ENCODE results near the gene SMS.

SMS gene

GRCh38 chrX:22037911-22038537 is 97.5 kb downstream of the SMS start:
- TF ChIP-seq EZH2phosphoT487 (IDR thresholded peaks at IDR 0.05; ENCODE audit: low read length) (no peak), CTCF (IDR thresholded peaks at IDR 0.05; ENCODE audit: low read length) (no peak)
- Histone ChIP-seq H4K20me1 (ENCODE audit: insufficient read depth, low read length) (no peaks in the 10 kb centered on the region), H3K79me2 (ENCODE audit: low read length) (no peaks in the 10 kb centered on the region), H3K27ac (ENCODE audit: low read length) (no peak overlapping the region), H3K4me1 (ENCODE audit: low read length) (no peaks in the 10 kb centered on the region), H3K9me2 (replicated peaks; ENCODE audit: insufficient read depth, low read length) (no peaks in the 10 kb centered on the region), H3K9me3 (replicated peaks; ENCODE audit: insufficient read depth, low read length) (no peaks in the 10 kb centered on the region), H3K27me3 (replicated peaks; ENCODE audit: insufficient read depth, low read length) (no peaks in the 10 kb centered on the region), H3F3A (ENCODE audit: insufficient read depth, low read length) (no peaks in the 10 kb centered on the region), H3K9ac (ENCODE audit: low read length) (no peak overlapping the region), H3K36me3 (replicated peaks; ENCODE audit: insufficient read depth, low read length) (no peaks in the 10 kb centered on the region), H2AFZ (ENCODE audit: low read length) (no peak overlapping the region), H3K4me2 (ENCODE audit: low read depth, low read length) (no peak overlapping the region), H3K4me3 (ENCODE audit: low read length) (no peak overlapping the region)
- no peak for DNase-seq

GRCh38 chrX:22039541-22039940 is 99.0 kb downstream of the SMS start:
- Histone ChIP-seq H3K36me3 (replicated peaks; ENCODE audit: insufficient read depth, low read length) (no peaks in the 10 kb centered on the region), H3K27ac (ENCODE audit: low read length) (no peak overlapping the region), H3K9ac (ENCODE audit: low read length) (no peak overlapping the region), H2AFZ (ENCODE audit: low read length) (no peak overlapping the region), H3K4me2 (ENCODE audit: low read depth, low read length) (no peak overlapping the region), H3K27me3 (replicated peaks; ENCODE audit: insufficient read depth, low read length) (no peaks in the 10 kb centered on the region), H3K4me3 (ENCODE audit: low read length) (no peak overlapping the region), H4K20me1 (ENCODE audit: insufficient read depth, low read length) (no peaks in the 10 kb centered on the region), H3F3A (ENCODE audit: insufficient read depth, low read length) (no peaks in the 10 kb centered on the region), H3K9me3 (replicated peaks; ENCODE audit: insufficient read depth, low read length) (no peaks in the 10 kb centered on the region), H3K79me2 (ENCODE audit: low read length) (no peaks in the 10 kb centered on the region), H3K4me1 (ENCODE audit: low read length) (no peaks in the 10 kb centered on the region), H3K9me2 (replicated peaks; ENCODE audit: insufficient read depth, low read length) (no peaks in the 10 kb centered on the region)
- TF ChIP-seq CTCF (IDR thresholded peaks at IDR 0.05; ENCODE audit: low read length) (no peak), EZH2 (optimal IDR thresholded peaks at IDR 0.05; ENCODE audit: low read depth, low read length) (no peak), EZH2phosphoT487 (IDR thresholded peaks at IDR 0.05; ENCODE audit: low read length) (no peak)
- DNase-seq = no peak

DNA sequence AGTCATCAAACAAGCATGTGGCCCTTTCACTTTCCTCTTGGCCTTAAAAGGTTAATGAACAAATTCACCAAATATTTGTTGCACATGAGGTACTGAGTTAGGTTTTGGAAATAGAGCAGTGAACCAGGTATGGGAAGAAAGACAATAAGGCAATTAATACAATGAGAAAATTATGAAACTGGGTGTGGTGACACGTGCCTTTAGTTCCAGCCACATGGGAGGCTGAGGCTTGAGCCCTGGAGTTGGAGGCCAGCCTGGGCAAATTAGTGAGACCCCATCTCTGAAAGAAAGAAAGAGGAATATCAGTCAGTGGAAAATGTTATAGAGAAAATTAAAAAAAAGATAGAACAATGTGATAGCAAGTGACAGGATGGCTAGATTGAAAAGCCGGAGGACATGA is 99.7 kb downstream of the SMS start:
- Histone ChIP-seq H3K9me2 (replicated peaks; ENCODE audit: insufficient read depth, low read length) (no peaks in the 10 kb centered on the region), H3K4me2 (ENCODE audit: low read depth, low read length) (no peak overlapping the region), H3K9me3 (replicated peaks; ENCODE audit: insufficient read depth, low read length) (no peaks in the 10 kb centered on the region), H2AFZ (ENCODE audit: low read length) (no peak overlapping the region), H3K36me3 (replicated peaks; ENCODE audit: insufficient read depth, low read length) (no peaks in the 10 kb centered on the region), H3K4me1 (ENCODE audit: low read length) (no peaks in the 10 kb centered on the region), H3K9ac (ENCODE audit: low read length) (no peak overlapping the region), H3K27ac (ENCODE audit: low read length) (no peak overlapping the region), H3K79me2 (ENCODE audit: low read length) (no peaks in the 10 kb centered on the region), H4K20me1 (ENCODE audit: insufficient read depth, low read length) (no peaks in the 10 kb centered on the region), H3F3A (ENCODE audit: insufficient read depth, low read length) (no peaks in the 10 kb centered on the region), H3K27me3 (replicated peaks; ENCODE audit: insufficient read depth, low read length) (no peaks in the 10 kb centered on the region), H3K4me3 (ENCODE audit: low read length) (no peak overlapping the region)
- no peak for DNase-seq
- no peak for TF ChIP-seq CTCF (IDR thresholded peaks at IDR 0.05; ENCODE audit: low read length)
- no peak for TF ChIP-seq EZH2 (optimal IDR thresholded peaks at IDR 0.05; ENCODE audit: low read depth, low read length)
- no peak for TF ChIP-seq EZH2phosphoT487 (IDR thresholded peaks at IDR 0.05; ENCODE audit: low read length)
